Testis (tissue), 3 donors: ENCODE data around the gene OAS2. TPM values are rescaled to one million over a fixed set of nuclear protein-coding genes. Genes with fewer than 3 reads are reported as not detected.

Source experiments
- DNase-seq: peaks from one replicate; pipeline ENCODE4 v3.0.0-alpha.2; 2019
- H3K27ac ChIP-seq, 2 donors: fragments of 200-600 bp; sonication (generic); one replicate each; pipeline ENCODE4 v1.5.1; 2019
- H3K27me3 ChIP-seq: fragments of 200-600 bp; sonication (generic); one replicate; pipeline ENCODE4 v1.5.1; 2019
- H3K36me3 ChIP-seq: fragments of 200-600 bp; sonication (generic); one replicate; pipeline ENCODE4 v1.5.1; 2017; ENCODE audit warnings: low read depth; ENCODE audit errors: missing control alignments
- H3K4me1 ChIP-seq: fragments of 200-600 bp; sonication (generic); one replicate; pipeline ENCODE4 v1.5.1; 2019
- H3K4me3 ChIP-seq, 2 donors: fragments of 200-600 bp; sonication (generic); one replicate each; pipeline ENCODE4 v1.5.1; 2017 to 2019
- H3K9me3 ChIP-seq: fragments of 200-600 bp; sonication (generic); one replicate; pipeline ENCODE4 v1.5.1; 2017
- CTCF ChIP-seq, 3 experiments: fragments of 450-650 bp in 2 of 3; fragments of 200-600 bp in 1 of 3; sonication (generic) in 1 of 3; IDR thresholded peaks; one replicate each; pipeline ENCODE4 v1.5.1; 2016 to 2019; ENCODE audit warnings: antibody characterized with exemption in 3 of 3, mild to moderate bottlenecking in 2 of 3, moderate library complexity in 1 of 3
- POLR2A ChIP-seq: fragments of 450-650 bp; IDR thresholded peaks from one replicate; pipeline ENCODE4 v1.6.1; 2017; ENCODE audit warnings: antibody characterized with exemption, mild to moderate bottlenecking, moderate library complexity
- WGBS, 2 donors: methylation state at CpG; one replicate each; pipeline ENCODE4 v1.1.5; 2018; 5-methylcytosine and 5-hydroxymethylcytosine counted together
- intact Hi-C: fragments of 100-400 bp; cut with DNase I; formaldehyde crosslinking; loops from one replicate; pipeline ENCODE4 v1.15.1; 2023; ENCODE audit warnings: low total_unique reads
- polyA plus RNA-seq: library from polyadenylated mRNA; stranded (reverse); fragments of 350-450 nt; fragmentation: Illumina TruSeq; extraction: RNeasy Lipid Tissue Mini Kit (QIAGEN cat#74804); gene quantifications from one replicate; pipeline ENCODE4 v1.2.3, GENCODE V29; 2014; ENCODE audit warnings: low read depth, low replicate concordance; ENCODE audit not compliant: insufficient read depth
- total RNA-seq, 2 donors: library from RNA; depleted of rRNA; stranded (reverse); fragments of >200 nt; gene quantifications; one replicate each; pipeline ENCODE4 v1.2.3, GENCODE V29; 2016

OAS2 gene
- total and polyA plus RNA-seq, 3 donors from 2014 or later, result 3.2 to 9.0 (median 3.5) TPM

DNA sequence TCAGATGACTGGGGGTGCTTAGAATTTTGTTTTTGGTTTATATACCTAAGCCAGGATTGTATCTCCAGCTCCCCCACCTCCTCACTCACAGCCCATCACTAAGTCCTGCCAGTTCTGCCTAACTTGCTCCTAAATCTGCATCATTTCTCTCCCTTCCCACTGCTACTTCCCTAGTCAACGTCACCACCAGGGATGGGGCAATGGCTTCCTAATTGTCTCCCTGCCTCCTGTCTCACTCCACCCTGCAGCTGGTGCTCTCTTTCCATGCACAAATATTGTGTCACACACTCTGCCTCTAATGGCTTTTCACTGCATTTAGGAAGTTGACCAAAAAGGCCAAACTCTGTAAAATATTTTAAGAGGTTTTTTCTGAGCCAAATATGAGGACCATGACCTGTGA, 11.5 kb downstream of the OAS2 start:
- Histone ChIP-seq H3K27me3 (no peaks in the 10 kb centered on the region), H3K4me1 (no peaks in the 10 kb centered on the region), H3K9me3 (no peaks in the 10 kb centered on the region), H3K36me3 (no peaks in the 10 kb centered on the region), H3K4me3 (no peak overlapping the region), H3K27ac (no peak overlapping the region)
- no peak for DNase-seq
- intact Hi-C loops, result no loop called here
- TF ChIP-seq CTCF (IDR thresholded peaks at IDR 0.05) (no peak), POLR2A (no peak)
- 64 to 75% methylated on average over 1 of the region's 1 CpG for WGBS, 2 donors

DNA sequence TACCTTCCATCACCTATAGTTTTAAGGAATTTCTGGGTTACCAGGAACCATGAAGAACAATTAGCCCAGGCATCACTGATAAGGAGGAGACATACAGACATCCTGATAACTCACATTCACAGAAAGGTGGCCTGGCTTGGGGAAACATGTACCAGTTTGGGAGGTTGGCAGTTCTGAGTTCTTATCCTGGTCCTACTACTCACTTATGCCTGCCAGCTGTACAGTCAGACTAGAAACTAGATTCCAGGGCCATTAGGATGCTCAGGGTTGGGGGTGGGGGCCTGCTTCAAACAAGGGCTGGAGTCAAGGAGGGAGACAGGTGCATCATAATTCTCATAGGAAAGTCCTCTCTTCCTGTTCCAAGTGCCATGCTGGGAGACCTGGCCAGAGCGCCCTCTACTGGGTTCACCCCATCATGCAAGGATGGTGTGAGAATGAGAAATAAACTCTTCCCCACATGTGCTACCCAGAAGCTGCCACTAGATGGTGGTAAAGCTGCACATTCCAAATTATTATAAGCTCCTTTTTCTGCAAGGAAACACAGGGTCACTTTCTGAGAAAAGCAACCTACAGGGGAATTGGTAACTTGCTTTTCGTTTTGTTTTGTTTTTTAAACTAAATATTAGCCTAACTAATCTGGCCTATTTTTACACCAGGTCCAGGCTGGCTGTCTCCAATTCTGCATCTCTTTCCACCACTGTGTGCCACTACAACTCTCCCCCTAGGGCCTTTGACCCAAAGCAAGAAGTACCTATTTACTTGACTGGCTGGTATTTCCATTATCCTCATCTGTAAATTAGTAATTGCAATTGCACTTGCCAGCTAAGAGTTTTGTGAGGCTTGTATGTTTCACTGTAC, 14.5 kb downstream of the OAS2 start:
- no peaks in the 10 kb centered on the region for H3K4me1 ChIP-seq
- no peak overlapping the region for H3K4me3 ChIP-seq
- DNase-seq, result peak; percentile 66
- intact Hi-C loops, result no loop called here
- TF ChIP-seq CTCF (IDR thresholded peaks at IDR 0.05), result peak; percentile 72 to 91 (median 84)
- no peak for TF ChIP-seq POLR2A
- no peaks in the 10 kb centered on the region for H3K27me3 ChIP-seq
- no peaks in the 10 kb centered on the region for H3K36me3 ChIP-seq
- H3K9me3 ChIP-seq, result no peaks in the 10 kb centered on the region
- 8 to 12% methylated on average over 2 of the region's 2 CpGs for WGBS, 2 donors
- H3K27ac ChIP-seq, result no peak overlapping the region

GRCh38 chr12:112995008-112995407, 16.7 kb downstream of the OAS2 start:
- no peak for DNase-seq
- no peaks in the 10 kb centered on the region for H3K27me3 ChIP-seq
- H3K4me3 ChIP-seq, result no peak overlapping the region
- H3K9me3 ChIP-seq, result no peaks in the 10 kb centered on the region
- WGBS, 2 donors, result 87 to 89% methylated on average over 5 of the region's 5 CpGs
- H3K36me3 ChIP-seq, result no peaks in the 10 kb centered on the region
- TF ChIP-seq CTCF (IDR thresholded peaks at IDR 0.05), result no peak
- TF ChIP-seq POLR2A, result no peak
- intact Hi-C loops, result no loop called here
- no peaks in the 10 kb centered on the region for H3K4me1 ChIP-seq
- no peak overlapping the region for H3K27ac ChIP-seq

- no peak overlapping the region for H3K27ac ChIP-seq
- H3K4me1 ChIP-seq, result no peaks in the 10 kb centered on the region
- TF ChIP-seq CTCF (IDR thresholded peaks at IDR 0.05), result no peak
- no peaks in the 10 kb centered on the region for H3K27me3 ChIP-seq
- no peaks in the 10 kb centered on the region for H3K9me3 ChIP-seq
- H3K36me3 ChIP-seq, result no peaks in the 10 kb centered on the region
- no peak for DNase-seq
- 86 to 87% methylated on average over 8 of the region's 8 CpGs for WGBS, 2 donors
- no peak overlapping the region for H3K4me3 ChIP-seq
- intact Hi-C loops, result no loop called here
Measured at GRCh38 chr12:112996501-112996900, 18.2 kb downstream of the OAS2 start.

DNA sequence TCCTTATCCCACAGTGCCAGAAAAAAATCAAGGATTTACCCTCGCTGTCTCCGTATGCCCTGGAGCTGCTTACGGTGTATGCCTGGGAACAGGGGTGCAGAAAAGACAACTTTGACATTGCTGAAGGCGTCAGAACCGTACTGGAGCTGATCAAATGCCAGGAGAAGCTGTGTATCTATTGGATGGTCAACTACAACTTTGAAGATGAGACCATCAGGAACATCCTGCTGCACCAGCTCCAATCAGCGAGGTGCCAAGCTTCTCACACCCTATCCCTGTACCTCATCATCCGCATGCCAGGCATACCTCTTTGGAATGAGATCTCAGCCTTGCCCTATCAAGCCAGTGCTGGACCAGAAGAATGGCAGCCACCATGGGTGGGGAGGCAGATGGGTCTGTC, 19.2 kb downstream of the OAS2 start:
- Histone ChIP-seq H3K36me3 (no peaks in the 10 kb centered on the region), H3K4me3 (no peak overlapping the region), H3K27me3 (no peaks in the 10 kb centered on the region), H3K27ac (no peak overlapping the region), H3K4me1 (no peaks in the 10 kb centered on the region), H3K9me3 (no peaks in the 10 kb centered on the region)
- TF ChIP-seq CTCF (IDR thresholded peaks at IDR 0.05) (no peak), POLR2A (no peak)
- no peak for DNase-seq
- intact Hi-C loops, result no loop called here
- WGBS, 2 donors, result 90 to 91% methylated on average over 7 of the region's 7 CpGs
